Mammary epithelial cell (primary cell): ENCODE measurements around the gene VSTM4.

ENCODE experiments used
- EZH2 ChIP-seq: IDR thresholded peaks from 2 replicates; pipeline ENCODE4 v1.6.1; 2012; ENCODE audit warnings: low read length, inconsistent platforms, borderline replicate concordance
- TF ChIP-seq, protein P1 (sequence below), 2 donors: IDR thresholded peaks in 1 of 2; conservative IDR thresholded peaks in 1 of 2; 2 replicates each; pipeline ENCODE4 v1.5.1; 2011 to 2012; ENCODE audit warnings: inconsistent platforms in 2 of 2, low read length in 2 of 2, mild to moderate bottlenecking in 2 of 2, control low read depth in 1 of 2, low read depth in 1 of 2; ENCODE audit not compliant: insufficient read depth in 1 of 2; ENCODE audit errors: extremely low read depth in 1 of 2

- TF ChIP-seq, protein P1, sequence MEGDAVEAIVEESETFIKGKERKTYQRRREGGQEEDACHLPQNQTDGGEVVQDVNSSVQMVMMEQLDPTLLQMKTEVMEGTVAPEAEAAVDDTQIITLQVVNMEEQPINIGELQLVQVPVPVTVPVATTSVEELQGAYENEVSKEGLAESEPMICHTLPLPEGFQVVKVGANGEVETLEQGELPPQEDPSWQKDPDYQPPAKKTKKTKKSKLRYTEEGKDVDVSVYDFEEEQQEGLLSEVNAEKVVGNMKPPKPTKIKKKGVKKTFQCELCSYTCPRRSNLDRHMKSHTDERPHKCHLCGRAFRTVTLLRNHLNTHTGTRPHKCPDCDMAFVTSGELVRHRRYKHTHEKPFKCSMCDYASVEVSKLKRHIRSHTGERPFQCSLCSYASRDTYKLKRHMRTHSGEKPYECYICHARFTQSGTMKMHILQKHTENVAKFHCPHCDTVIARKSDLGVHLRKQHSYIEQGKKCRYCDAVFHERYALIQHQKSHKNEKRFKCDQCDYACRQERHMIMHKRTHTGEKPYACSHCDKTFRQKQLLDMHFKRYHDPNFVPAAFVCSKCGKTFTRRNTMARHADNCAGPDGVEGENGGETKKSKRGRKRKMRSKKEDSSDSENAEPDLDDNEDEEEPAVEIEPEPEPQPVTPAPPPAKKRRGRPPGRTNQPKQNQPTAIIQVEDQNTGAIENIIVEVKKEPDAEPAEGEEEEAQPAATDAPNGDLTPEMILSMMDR (conservative IDR thresholded peaks at IDR 0.05 in 1 of 2, IDR thresholded peaks at IDR 0.05 in 1 of 2; ENCODE audit: extremely low read depth in 1 of 2, insufficient read depth in 1 of 2, low read depth in 1 of 2, low read length in 2 of 2): no peak
- no peak for TF ChIP-seq EZH2
Observed at GRCh38 chr10:49118430-49119074, 3.2 kb upstream of the VSTM4 start.
